ENCODE data around the gene IRX3.

The IRX3 gene

DNA sequence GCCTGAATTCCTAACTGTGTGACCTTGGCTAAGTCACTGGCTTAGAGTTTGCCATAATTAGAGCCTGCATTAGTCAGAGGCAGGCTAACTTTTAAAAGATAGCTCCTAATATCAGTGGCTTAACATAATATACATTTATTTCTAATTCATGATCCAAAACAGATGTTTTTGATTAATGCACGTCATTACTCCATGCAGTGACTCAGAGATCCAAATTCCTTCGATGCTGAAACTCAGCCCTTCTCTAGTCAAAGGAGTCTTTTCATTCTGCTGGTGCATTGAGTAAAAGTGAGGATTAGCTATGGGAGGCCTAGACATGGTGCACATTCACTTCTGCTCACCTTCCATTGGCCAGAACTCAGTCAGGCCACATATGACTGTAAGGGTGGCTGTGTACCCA is 49.8 kb downstream of the IRX3 start:
- no peak for DNase-seq

- no peak for DNase-seq
Measured at GRCh38 chr16:54233615-54234014, 53.0 kb downstream of the IRX3 start.
